GM18867 (cell line): Measurements from ENCODE around the gene PRMT1.
"Not testable (repeated sequence)": the region's sequence is repeated elsewhere in the genome, so short reads cannot be mapped to it uniquely, and the experiment has no call there.

ENCODE experiments used
- ATAC-seq: cut with Tn5 transposase; IDR thresholded peaks from one replicate; pipeline ENCODE4 v1.9.1; 2021; ENCODE audit warnings: mild to moderate bottlenecking, moderate library complexity; ENCODE audit not compliant: unreplicated experiment

Gene PRMT1

GRCh38 chr19:49718511-49718910 is 41.4 kb downstream of the PRMT1 start:
- no peak for ATAC-seq

GRCh38 chr19:49718991-49719390 is 41.9 kb downstream of the PRMT1 start:
- no peak for ATAC-seq

- not testable (repeated sequence) for ATAC-seq
Observed at GRCh38 chr19:49719420-49719819, 42.3 kb downstream of the PRMT1 start.

GRCh38 chr19:49727217-49728030 is 50.4 kb downstream of the PRMT1 start:
- ATAC-seq, result no peak

GRCh38 chr19:49730166-49730565 is 53.1 kb downstream of the PRMT1 start:
- ATAC-seq, result no peak
